BE2C (cell line): Measurements from ENCODE around the gene RECK. TPM values are rescaled to one million over a fixed set of nuclear protein-coding genes. Genes with fewer than 3 reads are reported as not detected.
"Not testable (repeated sequence)": the region's sequence is repeated elsewhere in the genome, so short reads cannot be mapped to it uniquely, and the experiment has no call there.

Experiments used
- DNase-seq: peaks from one replicate; pipeline ENCODE4 v3.0.0-alpha.2; 2020
- H3K27me3 ChIP-seq: fragments of 250-450 bp; sonication (Bioruptor Pico); 2 replicates; pipeline ENCODE4 v1.5.1; 2020; ENCODE audit warnings: mild to moderate bottlenecking
- H3K36me3 ChIP-seq: fragments of 250-450 bp; sonication (Bioruptor Pico); 2 replicates; pipeline ENCODE4 v1.5.1; 2020; ENCODE audit warnings: mild to moderate bottlenecking
- H3K4me1 ChIP-seq: fragments of 250-450 bp; sonication (Bioruptor Pico); 2 replicates; pipeline ENCODE4 v1.5.1; 2020
- H3K4me3 ChIP-seq: 2 replicates; pipeline ENCODE4 v1.5.1; 2011; ENCODE audit warnings: low read depth, low read length
- H3K9me3 ChIP-seq: fragments of 250-450 bp; sonication (Bioruptor Pico); 2 replicates; pipeline ENCODE4 v1.5.1; 2020
- CTCF ChIP-seq: IDR thresholded peaks from 2 replicates; pipeline ENCODE4 v1.5.1; 2012; ENCODE audit warnings: mild to moderate bottlenecking, low read depth, low read length
- polyA plus RNA-seq: library from polyadenylated mRNA; unstranded; fragments of >200 nt; gene quantifications from one replicate; pipeline ENCODE4 v1.2.1, GENCODE V29; 2012; ENCODE audit warnings: low read depth, missing spikeins; ENCODE audit not compliant: insufficient read length, insufficient read depth

Gene RECK
- 3.2 TPM for polyA plus RNA-seq

GRCh38 chr9:36036780-36037548, at the start of gene RECK:
RECK (plus strand) TSS chr9:36036913; CDS start chr9:36036999, 86 bp downstream.
- Histone ChIP-seq H3K4me1 (no peaks in the 10 kb centered on the region), H3K27me3 (no peaks in the 10 kb centered on the region), H3K9me3 (no peaks in the 10 kb centered on the region), H3K36me3 (peaks cover 3% of the 10 kb centered on the region; the same call in 1 of the 2 replicates), H3K4me3 (peak within 1 kb of the TSS; percentile 94)
- TF ChIP-seq CTCF: no peak
- peak; percentile 93 for DNase-seq

- no peaks in the 10 kb centered on the region for H3K4me1 ChIP-seq
- no peak overlapping the region for H3K4me3 ChIP-seq
- H3K36me3 ChIP-seq: no peaks in the 10 kb centered on the region
- DNase-seq: no peak
- H3K27me3 ChIP-seq: peaks cover 67% of the 10 kb centered on the region
- no peak for TF ChIP-seq CTCF
- no peaks in the 10 kb centered on the region for H3K9me3 ChIP-seq
Observed at GRCh38 chr9:35990155-35990554, 46.6 kb upstream of the RECK start.

- H3K27me3 ChIP-seq: peaks cover 52% of the 10 kb centered on the region
- H3K4me3 ChIP-seq, H3K36me3 ChIP-seq, H3K9me3 ChIP-seq, H3K4me1 ChIP-seq, DNase-seq: not testable (repeated sequence)
Observed at GRCh38 chr9:35993136-35993535, 43.6 kb upstream of the RECK start.

GRCh38 chr9:35993976-35994720, 42.6 kb upstream of the RECK start:
- Histone ChIP-seq H3K9me3 (no peaks in the 10 kb centered on the region), H3K27me3 (peaks cover 42% of the 10 kb centered on the region)

GRCh38 chr9:35994959-35995358, 41.8 kb upstream of the RECK start:
- DNase-seq: no peak
- Histone ChIP-seq H3K4me3 (no peak overlapping the region), H3K4me1 (no peaks in the 10 kb centered on the region), H3K9me3 (no peaks in the 10 kb centered on the region), H3K36me3 (no peaks in the 10 kb centered on the region), H3K27me3 (peaks cover 39% of the 10 kb centered on the region)
- TF ChIP-seq CTCF: no peak

More at GRCh38 chr9:35993976-35994720, 42.6 kb upstream of the RECK start:
- H3K4me3 ChIP-seq: no peak overlapping the region
- TF ChIP-seq CTCF: no peak
- H3K36me3 ChIP-seq: no peaks in the 10 kb centered on the region
- no peak for DNase-seq
- H3K4me1 ChIP-seq: no peaks in the 10 kb centered on the region

GRCh38 chr9:35996358-35996970, 40.2 kb upstream of the RECK start:
- no peak overlapping the region for H3K4me3 ChIP-seq
- H3K4me1 ChIP-seq: no peaks in the 10 kb centered on the region
- no peak for TF ChIP-seq CTCF
- no peaks in the 10 kb centered on the region for H3K9me3 ChIP-seq
- peaks cover 36% of the 10 kb centered on the region for H3K27me3 ChIP-seq
- H3K36me3 ChIP-seq: no peaks in the 10 kb centered on the region
- DNase-seq: no peak

GRCh38 chr9:35997016-35997415, 39.7 kb upstream of the RECK start:
- H3K9me3 ChIP-seq, H3K4me3 ChIP-seq, DNase-seq, H3K4me1 ChIP-seq, H3K36me3 ChIP-seq: not testable (repeated sequence)
- peaks cover 34% of the 10 kb centered on the region for H3K27me3 ChIP-seq
